ENCODE results near the gene EHHADH. TPM values are rescaled to one million over a fixed set of nuclear protein-coding genes. Genes with fewer than 3 reads are reported as not detected.

The EHHADH gene
- total and polyA plus RNA-seq, 2 of the 13 experiments (the other 11 are each of a cell fraction or from before 2014, with no cell fraction given), result 14.5 to 38.9 TPM

DNA sequence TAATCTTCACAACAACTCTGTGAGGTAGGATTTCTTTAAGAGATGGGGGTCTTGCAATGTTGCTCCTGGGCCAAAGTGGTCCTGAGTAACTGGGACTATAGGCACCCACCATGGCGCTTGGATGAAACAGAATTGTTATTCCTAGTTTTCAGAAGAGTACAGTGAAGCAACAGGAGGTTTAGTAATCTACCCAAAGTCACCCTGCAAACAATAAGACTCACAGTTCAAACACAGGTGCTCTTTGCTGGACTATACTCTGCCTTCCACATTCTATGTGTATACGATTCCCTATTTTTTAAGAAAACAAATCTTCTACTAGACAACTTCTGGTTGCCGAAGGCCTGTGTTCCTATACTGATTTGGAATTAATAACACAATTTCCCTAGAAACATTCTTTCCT, 109.1 kb downstream of the EHHADH start:
- Histone ChIP-seq H3K79me2 (ENCODE audit: insufficient read depth, low read length) (no peaks in the 10 kb centered on the region), H3K9ac (ENCODE audit: insufficient read depth, low read depth, low read length) (no peak overlapping the region), H3K27me3 (ENCODE audit: control insufficient read depth in 1 of 2, insufficient read depth in 2 of 2, low read length in 2 of 2) (no peaks in the 10 kb centered on the region; a peak in 1 of 5 replicates), H3K27ac (ENCODE audit: extremely low read length, insufficient read depth, low read length) (no peak overlapping the region), H3K4me3 (replicated peaks in 1 of 3; ENCODE audit: insufficient read depth in 1 of 3, low read depth in 2 of 3, low read length in 3 of 3) (no peak overlapping the region), H3K36me3 (replicated peaks in 1 of 2; ENCODE audit: control insufficient read depth in 1 of 2, insufficient read depth in 2 of 2, low read length in 2 of 2) (no peaks in the 10 kb centered on the region), H3K9me3 (ENCODE audit: low read length) (no peaks in the 10 kb centered on the region), H3K4me1 (ENCODE audit: insufficient read depth, low read length) (peaks cover 22% of the 10 kb centered on the region), H4K20me1 (ENCODE audit: insufficient read depth, low read length) (no peaks in the 10 kb centered on the region), H3K4me2 (ENCODE audit: low read depth, low read length) (peak overlapping the region; percentile 16; the same call in 1 of the 2 replicates), H2AFZ (ENCODE audit: low read length) (no peak overlapping the region)
- in situ Hi-C loops (cut with HindIII; ENCODE audit: extremely low pct_ligation_motif_present, low pct_unique_long_range_greater_than_20kb) (no loop called here), intact Hi-C loops (cut with micrococcal nuclease; ENCODE audit: unreplicated experiment) (no loop called here)
- ChIA-PET POLR2A (no interaction called here), CTCF (ENCODE audit: low intra/inter-chr PET ratio, low total read pairs) (no interaction called here)
- DNase-seq (ENCODE audit: low spot score) (peak; percentile 62), ATAC-seq (peak; percentile 89), FAIRE-seq (peak; percentile 32)
- WGBS (ENCODE audit: low lambda C conversion rate), result 5% methylated on average over 2 of the region's 3 CpGs
- BruUV-seq (replicated peaks), result no TSS peak
- TF ChIP-seq SOX6 (IDR thresholded peaks at IDR 0.05), result no peak
- TF ChIP-seq SOX6 (CRISPR knock-in tag; IDR thresholded peaks at IDR 0.05), result peak; percentile 23; the same call in 1 of the 2 replicates
- no peak for TF ChIP-seq TCF12 (IDR thresholded peaks at IDR 0.05)
- TF ChIP-seq TCF12 (CRISPR knock-in tag; IDR thresholded peaks at IDR 0.05), result no peak
- TF ChIP-seq KDM6A (CRISPR knock-in tag; IDR thresholded peaks at IDR 0.05; ENCODE audit: low read depth), result no peak
- TF ChIP-seq EP300 (IDR thresholded peaks at IDR 0.05; ENCODE audit: low read depth in 2 of 2, low read length in 2 of 2), result peak in 1 of 2 experiments; percentile 53; a peak in 1 of 4 replicates
- no peak for TF ChIP-seq EP300 (CRISPR knock-in tag; IDR thresholded peaks at IDR 0.05; ENCODE audit: borderline replicate concordance)
- TF ChIP-seq, protein P1, sequence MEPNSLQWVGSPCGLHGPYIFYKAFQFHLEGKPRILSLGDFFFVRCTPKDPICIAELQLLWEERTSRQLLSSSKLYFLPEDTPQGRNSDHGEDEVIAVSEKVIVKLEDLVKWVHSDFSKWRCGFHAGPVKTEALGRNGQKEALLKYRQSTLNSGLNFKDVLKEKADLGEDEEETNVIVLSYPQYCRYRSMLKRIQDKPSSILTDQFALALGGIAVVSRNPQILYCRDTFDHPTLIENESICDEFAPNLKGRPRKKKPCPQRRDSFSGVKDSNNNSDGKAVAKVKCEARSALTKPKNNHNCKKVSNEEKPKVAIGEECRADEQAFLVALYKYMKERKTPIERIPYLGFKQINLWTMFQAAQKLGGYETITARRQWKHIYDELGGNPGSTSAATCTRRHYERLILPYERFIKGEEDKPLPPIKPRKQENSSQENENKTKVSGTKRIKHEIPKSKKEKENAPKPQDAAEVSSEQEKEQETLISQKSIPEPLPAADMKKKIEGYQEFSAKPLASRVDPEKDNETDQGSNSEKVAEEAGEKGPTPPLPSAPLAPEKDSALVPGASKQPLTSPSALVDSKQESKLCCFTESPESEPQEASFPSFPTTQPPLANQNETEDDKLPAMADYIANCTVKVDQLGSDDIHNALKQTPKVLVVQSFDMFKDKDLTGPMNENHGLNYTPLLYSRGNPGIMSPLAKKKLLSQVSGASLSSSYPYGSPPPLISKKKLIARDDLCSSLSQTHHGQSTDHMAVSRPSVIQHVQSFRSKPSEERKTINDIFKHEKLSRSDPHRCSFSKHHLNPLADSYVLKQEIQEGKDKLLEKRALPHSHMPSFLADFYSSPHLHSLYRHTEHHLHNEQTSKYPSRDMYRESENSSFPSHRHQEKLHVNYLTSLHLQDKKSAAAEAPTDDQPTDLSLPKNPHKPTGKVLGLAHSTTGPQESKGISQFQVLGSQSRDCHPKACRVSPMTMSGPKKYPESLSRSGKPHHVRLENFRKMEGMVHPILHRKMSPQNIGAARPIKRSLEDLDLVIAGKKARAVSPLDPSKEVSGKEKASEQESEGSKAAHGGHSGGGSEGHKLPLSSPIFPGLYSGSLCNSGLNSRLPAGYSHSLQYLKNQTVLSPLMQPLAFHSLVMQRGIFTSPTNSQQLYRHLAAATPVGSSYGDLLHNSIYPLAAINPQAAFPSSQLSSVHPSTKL (CRISPR knock-in tag; IDR thresholded peaks at IDR 0.05), result 0 out of 2 replicates have a peak, but pooled peaks have one; percentile 20
- TF ChIP-seq, protein P2, sequence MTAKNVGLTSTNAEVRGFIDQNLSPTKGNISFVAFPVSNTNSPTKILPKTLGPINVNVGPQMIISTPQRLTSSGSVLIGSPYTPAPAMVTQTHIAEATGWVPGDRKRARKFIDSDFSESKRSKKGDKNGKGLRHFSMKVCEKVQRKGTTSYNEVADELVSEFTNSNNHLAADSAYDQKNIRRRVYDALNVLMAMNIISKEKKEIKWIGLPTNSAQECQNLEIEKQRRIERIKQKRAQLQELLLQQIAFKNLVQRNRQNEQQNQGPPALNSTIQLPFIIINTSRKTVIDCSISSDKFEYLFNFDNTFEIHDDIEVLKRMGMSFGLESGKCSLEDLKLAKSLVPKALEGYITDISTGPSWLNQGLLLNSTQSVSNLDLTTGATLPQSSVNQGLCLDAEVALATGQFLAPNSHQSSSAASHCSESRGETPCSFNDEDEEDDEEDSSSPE (CRISPR knock-in tag; IDR thresholded peaks at IDR 0.05), result no peak
- no peak for TF ChIP-seq ZC3H13 (CRISPR knock-in tag; IDR thresholded peaks at IDR 0.05)
- TF ChIP-seq GATAD2A (CRISPR knock-in tag; IDR thresholded peaks at IDR 0.05), result peak; percentile 27; the same call in 1 of the 2 replicates
- peak; percentile 30; the same call in 1 of the 2 replicates for TF ChIP-seq CEBPB (IDR thresholded peaks at IDR 0.05; ENCODE audit: borderline replicate concordance, low read depth, low read length)
- TF ChIP-seq, protein P3, sequence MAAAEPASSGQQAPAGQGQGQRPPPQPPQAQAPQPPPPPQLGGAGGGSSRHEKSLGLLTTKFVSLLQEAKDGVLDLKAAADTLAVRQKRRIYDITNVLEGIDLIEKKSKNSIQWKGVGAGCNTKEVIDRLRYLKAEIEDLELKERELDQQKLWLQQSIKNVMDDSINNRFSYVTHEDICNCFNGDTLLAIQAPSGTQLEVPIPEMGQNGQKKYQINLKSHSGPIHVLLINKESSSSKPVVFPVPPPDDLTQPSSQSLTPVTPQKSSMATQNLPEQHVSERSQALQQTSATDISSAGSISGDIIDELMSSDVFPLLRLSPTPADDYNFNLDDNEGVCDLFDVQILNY (CRISPR knock-in tag; conservative IDR thresholded peaks at IDR 0.05), result no peak
- TF ChIP-seq CHD4 (IDR thresholded peaks at IDR 0.05; ENCODE audit: borderline replicate concordance, low read length), result no peak
- no peak for TF ChIP-seq ZNF225 (CRISPR knock-in tag; IDR thresholded peaks at IDR 0.05)
- TF ChIP-seq RCOR2 (CRISPR knock-in tag; IDR thresholded peaks at IDR 0.05), result 0 out of 2 replicates have a peak, but pooled peaks have one; percentile 22
- no peak for TF ChIP-seq KDM5B (CRISPR knock-in tag; IDR thresholded peaks at IDR 0.05; ENCODE audit: borderline replicate concordance)
- no peak for TF ChIP-seq MEIS1 (CRISPR knock-in tag; IDR thresholded peaks at IDR 0.05; ENCODE audit: borderline replicate concordance)
- TF ChIP-seq TMF1 (CRISPR knock-in tag; IDR thresholded peaks at IDR 0.05; ENCODE audit: low read depth), result no peak
